Stimulated activated naive CD4-positive, alpha-beta T cell (primary cell): ENCODE results near the gene CHRNB4.

Experiments used
- DNase-seq, 6 experiments: peaks; one replicate each; lab custom pipeline; 2025; lab: John Stamatoyannopoulos, UW

Gene CHRNB4

GRCh38 chr15:78633348-78633747, 7.7 kb downstream of the CHRNB4 start:
- DNase-seq = no peak

- no peak for DNase-seq
Measured at GRCh38 chr15:78630886-78631633, 9.9 kb downstream of the CHRNB4 start.

- DNase-seq = no peak
Measured at GRCh38 chr15:78629716-78630065, 11.3 kb downstream of the CHRNB4 start.

DNA sequence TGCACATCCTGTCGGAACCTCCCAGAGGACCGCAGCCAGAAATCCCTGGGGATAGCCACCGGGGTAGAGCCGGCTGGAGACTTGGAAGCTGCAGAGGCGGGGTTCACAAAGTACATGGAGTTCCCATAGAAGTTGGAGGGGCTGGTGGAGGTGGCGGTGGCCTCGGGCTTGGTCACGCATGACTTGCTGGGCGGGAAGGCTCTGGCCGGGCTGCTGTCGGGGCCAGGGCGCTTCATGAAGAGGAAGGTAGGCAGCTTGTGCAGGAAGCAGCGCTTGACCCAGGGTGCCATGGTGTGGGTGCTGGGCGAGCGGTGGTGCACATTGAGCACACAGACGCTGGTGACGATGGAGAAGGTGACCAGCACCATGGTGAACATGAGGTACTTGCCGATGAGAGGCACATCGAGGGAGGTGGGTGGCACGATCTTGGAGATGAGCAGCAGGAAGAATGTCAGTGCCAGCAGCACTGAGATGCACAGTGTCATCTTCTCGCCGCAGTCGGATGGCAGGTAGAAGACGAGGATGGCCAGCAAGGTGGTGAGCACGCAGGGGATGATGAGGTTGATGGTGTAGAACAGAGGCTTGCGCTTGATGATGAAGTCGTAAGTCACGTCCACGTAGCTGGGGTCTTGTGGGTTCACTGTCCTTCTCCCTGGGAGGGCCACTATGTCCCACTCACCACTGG, 11.8 kb downstream of the CHRNB4 start:
- DNase-seq = no peak

- no peak for DNase-seq
Measured at GRCh38 chr15:78628227-78628626, 12.8 kb downstream of the CHRNB4 start.

GRCh38 chr15:78627348-78627747, 13.7 kb downstream of the CHRNB4 start:
- DNase-seq = no peak

GRCh38 chr15:78626381-78626995, 14.5 kb downstream of the CHRNB4 start:
- no peak for DNase-seq

GRCh38 chr15:78625606-78626280, 15.3 kb downstream of the CHRNB4 start:
- DNase-seq = no peak

DNA sequence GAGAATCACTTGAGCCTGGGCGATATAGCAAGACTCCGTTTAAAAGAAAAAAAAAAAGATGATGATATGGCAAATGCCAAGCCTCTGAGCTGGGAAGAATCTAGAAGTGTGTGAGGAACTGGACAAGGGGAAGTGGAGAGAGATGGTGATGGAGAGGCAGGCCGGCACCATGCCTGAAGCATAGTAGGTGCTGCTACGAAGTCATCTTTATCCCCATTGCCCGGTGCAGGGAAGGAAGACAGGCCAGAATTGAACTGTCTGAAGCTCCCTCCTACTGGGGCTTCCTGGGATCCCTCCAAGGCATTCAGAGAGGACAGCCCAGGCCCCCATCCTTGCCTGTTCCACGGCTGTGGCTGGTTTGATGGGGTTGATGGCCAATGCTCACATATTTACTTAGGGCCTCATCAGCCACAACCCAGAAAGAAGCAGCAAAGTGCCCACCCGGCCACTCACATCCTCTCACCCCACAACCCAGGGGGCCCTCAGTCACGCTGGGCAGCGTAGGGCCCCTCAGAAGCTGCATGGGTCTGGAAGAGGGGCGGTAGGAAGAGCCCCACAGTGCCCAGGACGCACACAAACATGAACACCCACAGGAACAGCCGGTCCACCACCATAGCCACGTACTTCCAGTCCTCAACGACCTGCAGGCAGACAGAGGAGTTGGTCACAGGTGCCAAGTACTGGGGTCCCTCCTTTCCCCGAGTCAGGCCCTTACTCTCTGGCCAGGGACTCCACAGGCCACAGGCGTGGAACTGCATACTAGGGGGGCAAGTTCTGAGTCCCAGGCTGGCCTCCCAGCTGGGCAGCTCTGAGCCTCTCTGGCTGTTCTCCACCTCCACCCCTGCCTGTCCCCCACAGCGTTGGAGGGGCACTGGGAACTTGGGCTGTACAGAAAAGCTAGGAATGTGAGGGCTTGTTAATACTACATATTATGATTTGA, 16.1 kb downstream of the CHRNB4 start:
- DNase-seq = no peak

DNA sequence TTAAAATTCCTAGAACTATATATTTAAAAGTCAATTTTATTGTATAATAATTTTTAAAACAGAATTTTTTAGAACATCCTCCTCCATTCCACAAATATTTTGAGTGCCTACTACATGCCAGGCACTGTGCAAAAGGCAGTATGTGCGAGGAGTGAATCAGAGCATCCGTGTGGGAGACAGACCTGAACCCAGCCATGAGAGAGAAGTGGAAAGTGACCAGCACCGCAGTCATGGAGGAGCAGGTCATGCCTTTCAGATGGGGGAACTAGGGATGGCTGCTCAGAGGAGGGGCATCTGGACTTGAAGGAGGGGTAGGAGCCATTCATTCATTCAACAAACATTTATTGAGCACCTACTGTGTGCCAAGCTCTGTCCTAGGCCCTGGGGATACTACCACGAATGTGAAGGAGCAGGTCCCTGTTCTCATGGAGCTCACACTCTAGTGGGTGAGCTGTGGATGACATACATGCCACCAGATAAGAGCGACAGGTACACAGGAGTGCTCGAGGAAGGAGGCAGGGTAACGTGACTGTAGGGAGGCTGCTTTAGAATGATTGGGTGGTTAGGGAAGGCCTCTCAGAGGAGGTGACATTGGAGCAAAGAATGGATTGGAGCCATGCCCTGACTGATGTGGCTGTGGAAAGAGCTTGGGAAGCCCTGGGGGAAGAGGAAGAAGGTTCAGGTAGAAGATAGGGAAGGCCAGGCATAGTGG, 17.1 kb downstream of the CHRNB4 start:
- no peak for DNase-seq

DNA sequence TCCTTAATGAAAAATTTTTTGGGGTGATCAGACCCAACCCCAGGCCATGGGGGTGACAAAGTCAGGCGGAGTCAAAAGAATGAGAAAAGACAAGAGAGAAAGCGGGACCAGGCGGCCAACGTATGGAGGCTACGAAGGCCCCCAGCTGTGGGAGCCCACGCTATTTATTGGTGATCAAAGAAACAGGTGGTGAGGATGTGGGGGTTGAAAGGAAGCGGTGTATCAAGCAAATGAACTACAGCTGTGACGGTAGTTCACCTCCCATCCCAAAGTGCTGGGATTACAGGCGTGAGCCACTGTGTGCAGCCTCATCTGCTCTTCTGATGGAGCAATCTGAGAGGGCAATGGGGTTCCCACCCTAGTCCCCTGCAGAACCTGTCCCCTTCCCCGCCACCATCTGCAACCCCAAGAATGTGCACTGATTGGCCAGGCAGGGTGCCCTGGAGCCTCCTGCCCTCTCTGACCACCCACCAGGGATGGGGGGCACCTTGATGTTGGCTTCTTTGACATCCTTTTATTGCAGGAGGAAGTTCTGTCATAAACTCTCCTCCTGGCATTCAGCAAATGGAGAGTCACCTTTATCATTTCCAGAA, 19.1 kb downstream of the CHRNB4 start:
- no peak for DNase-seq

DNA sequence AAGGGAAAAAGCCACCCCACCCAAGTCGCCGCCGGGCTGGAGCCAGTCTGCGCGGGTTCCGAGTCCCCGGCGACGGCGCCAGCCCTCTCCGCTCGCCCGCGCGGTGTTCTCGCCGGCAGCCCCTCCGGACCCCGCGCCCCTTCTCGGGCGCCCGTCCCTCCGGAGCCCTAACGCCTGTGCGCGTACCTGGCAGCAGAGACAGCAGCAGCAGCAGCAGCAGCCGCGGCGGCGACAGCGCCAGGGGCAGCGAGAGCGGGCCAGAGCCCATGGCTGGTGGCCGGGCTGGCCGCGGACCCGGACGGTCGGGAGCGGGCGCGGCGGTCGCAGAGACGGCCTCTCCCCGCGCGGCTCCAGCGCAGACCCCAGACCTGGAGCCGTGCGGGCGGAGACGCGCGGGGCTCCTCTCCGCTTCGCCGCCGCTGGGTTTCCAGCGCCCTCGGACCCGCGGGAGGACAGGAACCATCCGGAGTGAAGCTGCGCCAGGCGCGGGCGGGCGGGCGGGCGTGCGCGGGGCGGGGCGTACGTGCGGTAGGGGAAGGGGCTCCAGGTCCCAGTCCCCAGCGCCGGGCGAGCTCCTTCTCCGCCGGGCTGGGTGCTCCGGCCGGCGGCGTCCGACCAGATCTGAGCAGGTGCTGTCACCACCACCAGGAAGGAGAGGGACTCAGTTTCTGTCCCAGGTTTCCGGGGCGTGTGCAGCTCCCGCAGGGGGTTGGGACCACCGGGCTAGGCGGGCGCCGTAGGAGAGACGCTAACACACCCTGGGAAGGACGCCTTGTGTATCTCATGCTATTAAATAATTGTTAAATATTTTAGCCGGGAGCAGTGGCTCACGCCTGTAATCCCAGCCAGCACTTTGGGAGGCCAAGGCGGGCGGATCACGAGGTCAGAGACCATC, 20.2 kb downstream of the CHRNB4 start, which contains the start of gene CHRNA3:
Gene CHRNA3 (minus strand): TSS at position 470 of the 895 bp plus-strand sequence. CDS start 202 bp downstream, at position 268.
- no peak for DNase-seq

DNA sequence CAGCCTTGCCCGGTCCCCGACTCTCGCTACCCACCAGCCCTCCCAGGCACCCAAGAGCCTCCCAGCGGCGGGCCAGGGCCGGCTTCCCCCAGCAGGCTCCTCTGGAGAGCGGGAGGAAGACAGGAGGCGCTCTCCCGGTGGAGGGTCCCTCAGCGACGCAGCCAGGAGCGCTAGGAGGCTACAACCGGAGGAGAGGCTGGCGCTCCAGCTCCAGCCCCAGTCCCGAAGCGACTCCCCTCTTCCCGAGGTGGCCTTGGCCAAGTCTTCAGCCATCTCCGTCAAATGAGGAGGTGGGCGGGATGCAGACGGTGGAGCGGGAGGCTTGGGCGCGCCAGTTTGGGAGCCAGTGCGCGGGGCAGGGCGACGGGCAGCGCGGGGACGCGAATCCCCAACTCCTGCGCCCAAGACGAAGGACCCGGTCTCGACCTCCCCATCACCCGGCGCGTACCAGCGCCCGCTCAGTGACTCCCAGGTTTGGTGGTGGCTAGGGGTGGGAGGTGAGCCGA, 20.9 kb downstream of the CHRNB4 start:
- DNase-seq = no peak

DNA sequence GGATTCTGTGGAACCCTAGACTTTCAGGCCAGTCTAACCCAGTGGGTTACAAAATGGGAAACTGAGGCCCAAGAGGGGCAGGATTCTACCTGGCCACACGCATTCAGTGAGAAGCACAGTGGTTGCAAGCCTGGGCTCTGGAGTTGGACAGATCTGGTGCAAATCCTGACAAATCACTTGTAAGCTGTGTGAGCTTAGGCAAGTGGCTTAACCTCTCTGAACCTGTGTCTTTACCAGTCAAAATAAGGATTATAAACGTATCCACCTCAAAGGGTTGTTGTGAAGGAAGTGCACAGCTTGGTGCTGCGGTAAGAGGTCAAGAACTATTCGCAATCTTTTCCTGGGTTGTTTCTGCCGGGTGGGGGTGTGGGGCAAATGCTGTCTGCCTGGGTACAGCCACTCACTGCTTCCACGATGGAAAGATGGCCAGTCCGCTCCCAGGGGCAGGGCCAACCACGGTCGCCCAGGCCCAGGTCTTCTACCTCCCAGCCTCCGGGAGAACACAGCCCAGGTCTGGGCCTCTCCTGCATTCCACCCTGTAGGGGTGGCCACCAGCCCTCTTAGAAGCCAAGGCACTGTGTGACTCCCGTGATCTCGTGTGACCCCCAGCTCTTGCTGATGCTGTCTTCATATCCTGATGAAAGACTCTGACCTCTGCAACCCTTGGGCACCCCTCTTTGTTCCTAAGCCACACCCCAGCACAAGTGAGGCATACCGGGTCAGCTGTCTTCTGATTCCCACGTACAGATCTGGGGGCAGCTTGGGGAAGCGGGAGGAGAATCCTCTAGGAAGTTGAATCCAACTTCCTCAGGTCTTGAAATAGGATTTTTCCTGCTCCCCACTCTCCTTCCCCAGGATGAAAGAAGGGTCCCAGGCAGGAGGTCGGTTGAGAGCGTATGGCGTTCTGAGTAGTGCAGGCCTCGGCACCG, 21.7 kb downstream of the CHRNB4 start:
- DNase-seq = no peak

- DNase-seq = peak; percentile 24 to 77 (median 70)
Measured at GRCh38 chr15:78618490-78618934, 22.5 kb downstream of the CHRNB4 start.

DNA sequence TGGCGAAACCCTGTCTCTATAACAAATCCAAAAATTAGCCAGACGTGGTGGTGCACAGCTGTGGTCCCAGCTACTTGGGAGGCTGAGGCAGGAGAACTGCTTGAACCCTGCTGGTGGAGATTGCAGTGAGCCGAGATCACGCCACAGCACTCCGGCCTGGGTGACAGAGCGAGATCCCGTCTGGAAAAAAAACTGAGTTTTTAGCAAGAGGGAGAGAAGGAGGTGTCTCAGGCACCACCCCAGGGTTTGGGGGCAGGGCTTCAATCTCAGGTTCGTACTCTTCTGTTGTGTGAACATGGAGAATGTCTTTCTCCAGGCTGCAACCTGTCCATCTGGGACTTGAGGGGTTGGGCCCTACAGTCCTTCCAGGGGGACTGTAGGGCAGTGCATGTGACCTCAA, 22.9 kb downstream of the CHRNB4 start:
- no peak for DNase-seq

DNA sequence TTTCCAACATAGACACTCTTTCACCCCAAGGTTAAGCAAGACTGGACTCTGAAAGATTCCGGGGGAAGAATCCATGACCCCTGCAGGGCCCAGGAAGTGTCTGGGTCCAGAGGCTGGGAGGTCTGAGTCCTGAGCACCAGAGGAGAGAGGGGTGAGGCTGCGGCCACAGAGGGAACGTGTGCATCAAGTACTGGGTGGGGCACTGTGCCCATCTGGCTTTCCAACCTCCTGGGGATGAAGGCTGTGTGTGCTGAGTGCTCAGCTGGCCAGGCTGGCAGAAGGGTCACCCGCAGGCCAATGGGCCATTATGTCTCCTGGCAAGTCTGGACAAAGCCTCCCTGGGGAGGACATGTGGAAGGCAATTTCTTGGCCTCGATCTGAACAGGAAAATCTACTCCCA, 23.5 kb downstream of the CHRNB4 start:
- no peak for DNase-seq

DNA sequence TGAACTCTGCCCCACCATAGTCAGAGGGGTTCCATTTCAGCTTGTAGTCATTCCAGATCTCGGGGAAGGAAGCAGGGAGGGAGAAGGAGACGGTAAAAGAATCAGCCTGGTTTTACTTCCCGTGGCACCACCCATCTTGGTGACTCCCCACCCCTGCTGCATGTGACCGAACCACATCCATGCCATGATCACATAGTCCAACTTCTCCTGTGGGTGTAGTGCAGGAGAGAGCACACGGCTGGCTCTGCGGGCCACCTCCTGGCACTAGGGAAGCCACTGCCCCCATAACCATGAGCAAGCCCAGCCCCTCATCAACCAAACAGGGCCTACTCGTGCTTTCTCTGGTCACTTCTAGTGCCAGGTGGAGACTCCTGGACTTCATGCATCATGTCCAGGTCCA, 23.9 kb downstream of the CHRNB4 start:
- no peak for DNase-seq
